Spleen (tissue), 11 donors: ENCODE data around the gene KIAA1328. TPM values are rescaled to one million over a fixed set of nuclear protein-coding genes. Genes with fewer than 3 reads are reported as not detected.
"Not testable (repeated sequence)": the region's sequence is repeated elsewhere in the genome, so short reads cannot be mapped to it uniquely, and the experiment has no call there.

Source experiments
- DNase-seq: peaks from one replicate; pipeline ENCODE4 v3.0.0-alpha.2; 2020
- H3K27ac ChIP-seq, 8 donors: fragments of 200-600 bp; sonication (generic) in 7 of 8; 1 replicate in 4 of 8; 2 replicates in 4 of 8; pipeline versions ENCODE4 v1.5.0 to v1.8.0; 2016 to 2021; ENCODE audit warnings: inconsistent platforms in 4 of 8, mild to moderate bottlenecking in 4 of 8, moderate library complexity in 1 of 8
- H3K27me3 ChIP-seq, 7 donors: fragments of 200-600 bp; sonication (generic) in 6 of 7; replicated peaks in 1 of 7; 1 replicate in 4 of 7; 2 replicates in 3 of 7; pipeline versions ENCODE4 v1.5.0 to v1.8.0; 2016 to 2021; ENCODE audit warnings: inconsistent platforms in 3 of 7, mild to moderate bottlenecking in 1 of 7
- H3K36me3 ChIP-seq, 6 donors: fragments of 200-600 bp; sonication (generic) in 5 of 6; 1 replicate in 4 of 6; 2 replicates in 2 of 6; pipeline versions ENCODE4 v1.5.0 to v1.8.0; 2016 to 2021; ENCODE audit warnings: inconsistent platforms in 2 of 6
- H3K4me1 ChIP-seq, 6 donors: fragments of 200-600 bp; sonication (generic) in 5 of 6; 1 replicate in 3 of 6; 2 replicates in 3 of 6; pipeline versions ENCODE4 v1.5.0 to v1.8.0; 2016 to 2021; ENCODE audit warnings: inconsistent platforms in 3 of 6
- H3K4me3 ChIP-seq, 8 donors: fragments of 200-600 bp; sonication (generic) in 7 of 8; 1 replicate in 4 of 8; 2 replicates in 4 of 8; pipeline versions ENCODE4 v1.5.0 to v1.8.0; 2016 to 2021; ENCODE audit warnings: inconsistent platforms in 4 of 8, mild to moderate bottlenecking in 4 of 8, moderate library complexity in 2 of 8
- H3K9me3 ChIP-seq, 8 donors: fragments of 200-600 bp; sonication (generic) in 7 of 8; 1 replicate in 4 of 8; 2 replicates in 4 of 8; pipeline versions ENCODE4 v1.5.0 to v1.8.0; 2016 to 2021; ENCODE audit warnings: inconsistent platforms in 4 of 8
- CTCF ChIP-seq, 11 experiments: fragments of 200-600 bp in 7 of 11; fragments of 450-650 bp in 4 of 11; sonication (generic) in 4 of 11; IDR thresholded peaks in 8 of 11; conservative IDR thresholded peaks in 3 of 11; 1 replicate in 7 of 11; 2 replicates in 4 of 11; pipeline versions ENCODE4 v1.4.0 to v1.8.0; 2016 to 2021; ENCODE audit warnings: antibody characterized with exemption in 11 of 11, inconsistent platforms in 4 of 11, mild to moderate bottlenecking in 1 of 11
- POLR2A ChIP-seq, 3 donors: fragments of 450-650 bp; IDR thresholded peaks; one replicate each; pipeline ENCODE4 v1.5.1; 2017; ENCODE audit warnings: antibody characterized with exemption in 3 of 3, mild to moderate bottlenecking in 1 of 3
- POLR2AphosphoS5 ChIP-seq, 3 donors: sonication (generic); formaldehyde crosslinking; IDR thresholded peaks; one replicate each; pipeline ENCODE4 v1.5.1; 2017; ENCODE audit warnings: antibody characterized with exemption in 3 of 3
- WGBS, 5 donors: extraction: QIAGEN DNeasy Blood & Tissue Kit in 3 of 5; methylation state at CpG; one replicate each; pipeline versions ENCODE4 v1.1.5 to v1.1.7; 2013 to 2018; 5-methylcytosine and 5-hydroxymethylcytosine counted together
- intact Hi-C: fragments of 100-400 bp; cut with DNase I; formaldehyde crosslinking; loops from one replicate; pipeline ENCODE4 v1.15.0; 2023; ENCODE audit warnings: low total_unique reads
- polyA plus RNA-seq, 3 donors: library from polyadenylated mRNA; stranded (reverse); fragments of 200-250 nt; gene quantifications; one replicate each; pipeline ENCODE4 v1.2.1, GENCODE V29; 2013
- total RNA-seq, 7 donors: library from RNA; depleted of rRNA in 3 of 7; stranded (reverse); fragments of >200 nt in 3 of 7; fragmentation: NEBNext Ultra II Directional in 4 of 7; extraction: Animal tissue kit (Norgen Biotek cat#: 25700) in 4 of 7; gene quantifications; one replicate each; pipeline versions ENCODE4 v1.1.0 to v1.2.1, GENCODE V29; 2016 to 2021
- donor health status: healthy with polysubstance abuse.
- donor health status: DM: no; HTN: no; CAD: no; lungs with moderate emphysema.
- donor health status: DM: no; HTN: no; CAD: no.
- donor health status: Bipolar disorder and iron deficiency.
- donor health status: healthy.
- donor health status: DM: no; HTN: no; CAD: no.
- donor health status: DM: yes; HTN: yes; CAD: no.

Gene KIAA1328
- total and polyA plus RNA-seq, 10 donors = 1.9 to 27.1 (median 14.9) TPM

- TF ChIP-seq POLR2A (IDR thresholded peaks at IDR 0.05) (no peak), POLR2AphosphoS5 (IDR thresholded peaks at IDR 0.05) (no peak), CTCF (IDR thresholded peaks at IDR 0.05 in 8 of 11, conservative IDR thresholded peaks at IDR 0.05 in 3 of 11) (no peak)
- Histone ChIP-seq H3K27ac (no peak overlapping the region), H3K36me3 (peaks cover 0 to 4% (median 0%) of the 10 kb centered on the region in 6 donors), H3K4me3 (no peak overlapping the region), H3K27me3 (no peaks in the 10 kb centered on the region), H3K9me3 (peaks cover 0 to 19% (median 15%) of the 10 kb centered on the region in 8 donors), H3K4me1 (no peaks in the 10 kb centered on the region)
- intact Hi-C loops = no loop called here
- WGBS, 5 donors = 83 to 91% (median 87%) methylated on average over 1 of the region's 1 CpG
- no peak for DNase-seq
These were observed 72.4 kb downstream of the KIAA1328 start for GRCh38 chr18:36901277-36901701.

GRCh38 chr18:36903215-36903928 lies 74.4 kb downstream of the KIAA1328 start:
- peaks cover 0 to 4% (median 0%) of the 10 kb centered on the region in 6 donors for H3K36me3 ChIP-seq
- H3K27me3 ChIP-seq = no peaks in the 10 kb centered on the region
- H3K4me3 ChIP-seq = no peak overlapping the region
- WGBS, 5 donors = 76 to 96% (median 93%) methylated on average over 3 of the region's 3 CpGs
- H3K27ac ChIP-seq = no peak overlapping the region
- peaks cover 0 to 19% (median 15%) of the 10 kb centered on the region in 8 donors for H3K9me3 ChIP-seq
- no peak for DNase-seq
- TF ChIP-seq POLR2AphosphoS5 (IDR thresholded peaks at IDR 0.05) (no peak), POLR2A (IDR thresholded peaks at IDR 0.05) (no peak), CTCF (IDR thresholded peaks at IDR 0.05 in 8 of 11, conservative IDR thresholded peaks at IDR 0.05 in 3 of 11) (no peak)
- intact Hi-C loops = no loop called here
- no peaks in the 10 kb centered on the region for H3K4me1 ChIP-seq

GRCh38 chr18:36905571-36905970 lies 76.6 kb downstream of the KIAA1328 start:
- intact Hi-C loops = no loop called here
- no peaks in the 10 kb centered on the region for H3K36me3 ChIP-seq
- H3K27ac ChIP-seq = no peak overlapping the region

GRCh38 chr18:36909282-36909681 lies 80.4 kb downstream of the KIAA1328 start:
- DNase-seq, intact Hi-C loops, H3K4me1 ChIP-seq, H3K9me3 ChIP-seq, H3K27me3 ChIP-seq, H3K27ac ChIP-seq, H3K36me3 ChIP-seq, H3K4me3 ChIP-seq: not testable (repeated sequence)
- 95 to 98% (median 97%) methylated on average over 4 of the region's 4 CpGs for WGBS, 5 donors

More at GRCh38 chr18:36905571-36905970, 76.6 kb downstream of the KIAA1328 start:
- TF ChIP-seq POLR2AphosphoS5 (IDR thresholded peaks at IDR 0.05) = no peak
- Histone ChIP-seq H3K9me3 (peaks cover 0 to 8% (median 0%) of the 10 kb centered on the region in 8 donors), H3K27me3 (no peaks in the 10 kb centered on the region), H3K4me1 (no peaks in the 10 kb centered on the region), H3K4me3 (no peak overlapping the region)
- DNase-seq = no peak

GRCh38 chr18:36912887-36913286 lies 84.0 kb downstream of the KIAA1328 start:
- H3K4me3 ChIP-seq = no peak overlapping the region
- DNase-seq = no peak
- intact Hi-C loops = no loop called here
- WGBS, 5 donors = 16 to 68% (median 42%) methylated on average over 1 of the region's 1 CpG
- TF ChIP-seq POLR2AphosphoS5 (IDR thresholded peaks at IDR 0.05) = no peak
- TF ChIP-seq POLR2A (IDR thresholded peaks at IDR 0.05) = no peak
- no peak for TF ChIP-seq CTCF (IDR thresholded peaks at IDR 0.05 in 8 of 11, conservative IDR thresholded peaks at IDR 0.05 in 3 of 11)
- H3K36me3 ChIP-seq = peaks cover 0 to 4% (median 0%) of the 10 kb centered on the region in 6 donors
- peaks cover 0 to 8% (median 0%) of the 10 kb centered on the region in 8 donors for H3K9me3 ChIP-seq
- H3K4me1 ChIP-seq = peaks cover 0 to 7% (median 0%) of the 10 kb centered on the region in 6 donors
- no peaks in the 10 kb centered on the region for H3K27me3 ChIP-seq
- H3K27ac ChIP-seq = no peak overlapping the region
